Caco-2 (cell line): Measurements from ENCODE around the gene BABAM2. TPM values are rescaled to one million over a fixed set of nuclear protein-coding genes. Genes with fewer than 3 reads are reported as not detected.

Experiments
- BruUV-seq: library from RNA; stranded (reverse); fragments of 400-500 nt; replicated peaks from 2 replicates; lab custom pipeline; 2021; lab: Mats Ljungman, UMichigan
- CTCF ChIA-PET: fragments of 300-600 bp; sonication (Branson Sonifier 250); formaldehyde crosslinking; loops from one replicate; lab custom pipeline; 2022; ENCODE audit warnings: antibody characterized with exemption; lab: Charles Lee
- POLR2A ChIA-PET: fragments of 300-600 bp; sonication (Branson Sonifier 250); formaldehyde crosslinking; loops from one replicate; lab custom pipeline; 2022; ENCODE audit warnings: antibody characterized with exemption; lab: Charles Lee
- DNase-seq, 2 experiments: peaks; one replicate each; pipeline versions ENCODE4 v3.0.0 to v3.0.0-alpha.2; 2020 to 2022
- H3K27me3 ChIP-seq: replicated peaks from 2 replicates; pipeline ENCODE4 v1.6.0; 2011; ENCODE audit warnings: low read length; ENCODE audit not compliant: control insufficient read depth, insufficient read depth
- H3K36me3 ChIP-seq: 2 replicates; pipeline ENCODE4 v1.5.1; 2011; ENCODE audit warnings: low read length; ENCODE audit not compliant: control insufficient read depth, insufficient read depth
- H3K4me1 ChIP-seq: fragments of 250-450 bp; sonication (Bioruptor Pico); 2 replicates; pipeline ENCODE4 v1.5.1; 2020; ENCODE audit warnings: mild to moderate bottlenecking
- H3K4me3 ChIP-seq: 2 replicates; pipeline ENCODE4 v1.5.1; 2011; ENCODE audit warnings: low read depth, mild to moderate bottlenecking, control low read depth, low read length
- H3K9me3 ChIP-seq: fragments of 250-450 bp; sonication (Bioruptor Pico); 2 replicates; pipeline ENCODE4 v1.5.1; 2020; ENCODE audit warnings: mild to moderate bottlenecking, moderate library complexity
- H3K27ac Mint-ChIP-seq: one replicate; pipeline ENCODE4 v1.8.0; 2022; ENCODE audit warnings: mixed read lengths; ENCODE audit not compliant: unreplicated experiment
- H3K27me3 Mint-ChIP-seq: one replicate; pipeline ENCODE4 v1.8.0; 2022; ENCODE audit warnings: mixed read lengths; ENCODE audit not compliant: insufficient read depth, unreplicated experiment
- H3K36me3 Mint-ChIP-seq: one replicate; pipeline ENCODE4 v1.8.0; 2022; ENCODE audit warnings: mild to moderate bottlenecking, mixed read lengths; ENCODE audit not compliant: insufficient read depth, unreplicated experiment
- H3K4me1 Mint-ChIP-seq: one replicate; pipeline ENCODE4 v1.8.0; 2022; ENCODE audit warnings: low read depth, mixed read lengths; ENCODE audit not compliant: unreplicated experiment
- H3K4me3 Mint-ChIP-seq: one replicate; pipeline ENCODE4 v1.8.0; 2022; ENCODE audit warnings: mild to moderate bottlenecking, moderate library complexity, mixed read lengths; ENCODE audit not compliant: unreplicated experiment
- H3K9me3 Mint-ChIP-seq: one replicate; pipeline ENCODE4 v1.8.0; 2022; ENCODE audit warnings: mixed read lengths; ENCODE audit not compliant: unreplicated experiment
- CTCF ChIP-seq, 2 experiments: fragments of 200-600 bp in 1 of 2; IDR thresholded peaks; 1 replicate in 1 of 2; 2 replicates in 1 of 2; pipeline versions ENCODE4 v1.5.1 to v1.8.0; 2011 to 2022; ENCODE audit warnings: antibody characterized with exemption in 1 of 2, control low read depth in 1 of 2, inconsistent platforms in 1 of 2, low read depth in 1 of 2, low read length in 1 of 2, mild to moderate bottlenecking in 1 of 2, moderate library complexity in 1 of 2; ENCODE audit not compliant: insufficient read depth in 1 of 2, severe bottlenecking in 1 of 2, unreplicated experiment in 1 of 2
- intact Hi-C: fragments of 100-400 bp; cut with micrococcal nuclease; formaldehyde crosslinking; loops from one replicate; pipeline ENCODE4 v1.10.0; 2022; ENCODE audit not compliant: unreplicated experiment
- total RNA-seq: library from RNA; stranded (reverse); gene quantifications from 2 replicates; pipeline ENCODE4 v1.2.3, GENCODE V29; 2022

BABAM2 gene
- total RNA-seq, 1 experiment from 2014 or later, result 57.3 TPM

GRCh38 chr2:28046921-28047320 is 156.4 kb downstream of the BABAM2 start:
- no peaks in the 10 kb centered on the region for H3K27me3 Mint-ChIP-seq
- no peak overlapping the region for H3K27ac Mint-ChIP-seq
- Histone ChIP-seq H3K27me3 (no peaks in the 10 kb centered on the region), H3K4me1 (no peaks in the 10 kb centered on the region), H3K4me3 (no peak overlapping the region), H3K9me3 (no peaks in the 10 kb centered on the region), H3K36me3 (no peaks in the 10 kb centered on the region)
- POLR2A ChIA-PET, result no interaction called here
- CTCF ChIA-PET, result no interaction called here
- H3K4me3 Mint-ChIP-seq, result no peak overlapping the region
- no peak for TF ChIP-seq CTCF (IDR thresholded peaks at IDR 0.05; ENCODE audit: insufficient read depth in 1 of 2, low read depth in 1 of 2, low read length in 1 of 2, severe bottlenecking in 1 of 2, unreplicated experiment in 1 of 2)
- DNase-seq, result no peak
- intact Hi-C loops, result no loop called here
- peaks cover under 1% of the 10 kb centered on the region for H3K36me3 Mint-ChIP-seq
- H3K9me3 Mint-ChIP-seq, result no peaks in the 10 kb centered on the region
- no TSS peak for BruUV-seq
- no peaks in the 10 kb centered on the region for H3K4me1 Mint-ChIP-seq

GRCh38 chr2:28047681-28048080 is 157.2 kb downstream of the BABAM2 start:
- no TSS peak for BruUV-seq

GRCh38 chr2:28048341-28048740 is 157.8 kb downstream of the BABAM2 start:
- no peaks in the 10 kb centered on the region for H3K4me1 Mint-ChIP-seq
- CTCF ChIA-PET, result no interaction called here
- intact Hi-C loops, result no loop called here
- no peaks in the 10 kb centered on the region for H3K27me3 Mint-ChIP-seq
- H3K27ac Mint-ChIP-seq, result no peak overlapping the region
- H3K36me3 Mint-ChIP-seq, result no peaks in the 10 kb centered on the region
- no peaks in the 10 kb centered on the region for H3K9me3 Mint-ChIP-seq
- H3K27me3 ChIP-seq, result no peaks in the 10 kb centered on the region
- TF ChIP-seq CTCF (IDR thresholded peaks at IDR 0.05; ENCODE audit: insufficient read depth in 1 of 2, low read depth in 1 of 2, low read length in 1 of 2, severe bottlenecking in 1 of 2, unreplicated experiment in 1 of 2), result no peak
- H3K9me3 ChIP-seq, result no peaks in the 10 kb centered on the region
- no peak overlapping the region for H3K4me3 ChIP-seq
- H3K4me1 ChIP-seq, result no peaks in the 10 kb centered on the region
- no peak overlapping the region for H3K4me3 Mint-ChIP-seq
- no peaks in the 10 kb centered on the region for H3K36me3 ChIP-seq
- no TSS peak for BruUV-seq
- no peak for DNase-seq
- POLR2A ChIA-PET, result no interaction called here

More at GRCh38 chr2:28047681-28048080, 157.2 kb downstream of the BABAM2 start:
- no peaks in the 10 kb centered on the region for H3K9me3 Mint-ChIP-seq
- Histone ChIP-seq H3K4me3 (no peak overlapping the region), H3K4me1 (no peaks in the 10 kb centered on the region), H3K27me3 (no peaks in the 10 kb centered on the region), H3K9me3 (no peaks in the 10 kb centered on the region), H3K36me3 (no peaks in the 10 kb centered on the region)
- intact Hi-C loops, result no loop called here
- H3K27me3 Mint-ChIP-seq, result no peaks in the 10 kb centered on the region
- no peak overlapping the region for H3K4me3 Mint-ChIP-seq
- ChIA-PET POLR2A (no interaction called here), CTCF (no interaction called here)
- H3K4me1 Mint-ChIP-seq, result no peaks in the 10 kb centered on the region
- H3K27ac Mint-ChIP-seq, result no peak overlapping the region
- DNase-seq, result no peak
- no peak for TF ChIP-seq CTCF (IDR thresholded peaks at IDR 0.05; ENCODE audit: insufficient read depth in 1 of 2, low read depth in 1 of 2, low read length in 1 of 2, severe bottlenecking in 1 of 2, unreplicated experiment in 1 of 2)
- no peaks in the 10 kb centered on the region for H3K36me3 Mint-ChIP-seq
